ENCODE results near the gene STAC3.

DNA sequence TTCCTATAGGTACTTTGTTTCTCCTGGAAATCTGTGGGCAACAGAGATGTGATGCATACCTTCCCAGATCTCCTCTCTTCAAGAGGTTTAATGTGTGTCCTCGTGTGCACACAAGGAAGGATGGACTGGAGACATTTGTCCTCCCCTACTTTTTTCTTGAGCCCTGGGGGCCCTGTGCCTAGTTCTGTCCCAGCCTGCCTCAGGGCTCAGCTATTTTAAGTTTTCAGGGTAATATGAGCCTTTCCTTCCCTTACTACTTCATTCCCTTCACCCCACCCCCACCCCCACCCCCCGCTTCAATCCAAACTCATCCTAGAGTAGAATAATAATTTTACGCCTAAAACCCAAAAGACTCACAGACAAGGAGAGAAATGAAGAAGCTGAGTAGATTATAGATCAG is 446 bp downstream of the STAC3 start:
- TF ChIP-seq, protein P1, sequence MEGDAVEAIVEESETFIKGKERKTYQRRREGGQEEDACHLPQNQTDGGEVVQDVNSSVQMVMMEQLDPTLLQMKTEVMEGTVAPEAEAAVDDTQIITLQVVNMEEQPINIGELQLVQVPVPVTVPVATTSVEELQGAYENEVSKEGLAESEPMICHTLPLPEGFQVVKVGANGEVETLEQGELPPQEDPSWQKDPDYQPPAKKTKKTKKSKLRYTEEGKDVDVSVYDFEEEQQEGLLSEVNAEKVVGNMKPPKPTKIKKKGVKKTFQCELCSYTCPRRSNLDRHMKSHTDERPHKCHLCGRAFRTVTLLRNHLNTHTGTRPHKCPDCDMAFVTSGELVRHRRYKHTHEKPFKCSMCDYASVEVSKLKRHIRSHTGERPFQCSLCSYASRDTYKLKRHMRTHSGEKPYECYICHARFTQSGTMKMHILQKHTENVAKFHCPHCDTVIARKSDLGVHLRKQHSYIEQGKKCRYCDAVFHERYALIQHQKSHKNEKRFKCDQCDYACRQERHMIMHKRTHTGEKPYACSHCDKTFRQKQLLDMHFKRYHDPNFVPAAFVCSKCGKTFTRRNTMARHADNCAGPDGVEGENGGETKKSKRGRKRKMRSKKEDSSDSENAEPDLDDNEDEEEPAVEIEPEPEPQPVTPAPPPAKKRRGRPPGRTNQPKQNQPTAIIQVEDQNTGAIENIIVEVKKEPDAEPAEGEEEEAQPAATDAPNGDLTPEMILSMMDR (IDR thresholded peaks at IDR 0.05): no peak
- no peak for TF ChIP-seq POLR2A (IDR thresholded peaks at IDR 0.05)
